HG03175 (cell line): Measurements from ENCODE around the gene DSC2.
"Not testable (repeated sequence)": the region's sequence is repeated elsewhere in the genome, so short reads cannot be mapped to it uniquely, and the experiment has no call there.

ENCODE experiments used
- ATAC-seq: cut with Tn5 transposase; IDR thresholded peaks from one replicate; pipeline ENCODE4 v1.9.1; 2021; ENCODE audit warnings: mild to moderate bottlenecking, moderate library complexity; ENCODE audit not compliant: unreplicated experiment

Gene DSC2

GRCh38 chr18:31102025-31102684 lies at the start of gene DSC2:
DSC2 (minus strand) TSS chr18:31102421; CDS start chr18:31101971, 450 bp downstream.
- no peak for ATAC-seq

GRCh38 chr18:31149351-31149750 lies 47.1 kb upstream of the DSC2 start:
- no peak for ATAC-seq

- no peak for ATAC-seq
Observed at GRCh38 chr18:31148600-31148999, 46.4 kb upstream of the DSC2 start.

GRCh38 chr18:31146809-31147208 lies 44.6 kb upstream of the DSC2 start:
- ATAC-seq = no peak

DNA sequence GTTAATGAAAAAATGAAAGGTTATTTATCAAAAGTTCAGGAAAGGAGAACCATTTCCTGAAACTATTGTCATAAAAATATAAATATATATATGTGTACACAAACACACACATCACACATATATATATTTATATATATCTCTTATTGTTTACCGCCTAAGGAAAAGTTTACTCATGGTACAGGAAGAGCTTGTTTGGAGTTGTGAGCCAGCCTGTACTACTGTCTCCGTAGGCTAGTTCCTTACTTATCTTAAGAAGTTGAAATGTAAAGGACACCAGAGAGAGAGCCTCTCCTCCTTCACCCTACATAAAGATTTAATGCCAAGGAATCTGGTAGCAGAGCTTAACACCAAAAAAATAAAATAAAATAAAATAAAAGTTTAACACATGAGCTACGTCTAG lies 40.8 kb upstream of the DSC2 start:
- ATAC-seq = no peak

DNA sequence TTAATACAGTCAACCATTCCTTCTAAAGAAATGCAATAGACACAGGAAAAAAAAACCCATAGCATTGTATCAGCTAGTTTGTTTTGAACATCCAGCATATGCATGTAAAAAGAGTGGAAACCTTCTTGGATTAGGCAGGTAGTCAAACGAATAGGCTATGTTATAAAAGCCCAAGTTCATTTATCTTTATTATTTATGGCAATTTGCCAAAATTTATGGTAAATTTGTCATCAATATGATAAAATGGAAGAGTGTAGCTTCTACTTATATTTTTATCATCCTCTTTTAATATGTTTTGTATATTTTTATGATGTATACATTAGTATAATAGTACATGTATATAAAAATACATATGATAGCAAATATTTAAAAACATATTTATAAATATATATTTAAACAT lies 36.5 kb upstream of the DSC2 start:
- no peak for ATAC-seq

GRCh38 chr18:31134988-31135529 lies 32.8 kb upstream of the DSC2 start:
- no peak for ATAC-seq

- no peak for ATAC-seq
Observed at GRCh38 chr18:31129398-31130115, 27.3 kb upstream of the DSC2 start.

DNA sequence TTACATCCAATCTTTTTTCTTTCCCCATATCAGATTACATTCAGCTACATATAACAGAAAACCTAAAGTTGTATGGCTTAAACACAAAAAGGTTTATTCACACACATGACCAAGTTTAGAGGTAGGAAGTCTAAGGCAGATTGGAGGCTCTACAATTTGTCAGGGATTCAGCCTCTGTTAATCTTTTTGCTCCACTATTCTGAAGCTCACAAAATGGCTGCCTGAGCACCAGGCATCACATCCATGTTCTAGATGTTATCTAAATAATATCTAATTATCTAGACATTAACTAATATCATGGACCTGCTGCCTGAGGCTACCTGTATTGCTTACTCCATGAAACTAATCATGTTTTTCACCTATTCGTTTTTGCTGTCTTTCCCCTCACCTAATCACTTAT lies 23.7 kb upstream of the DSC2 start:
- ATAC-seq = no peak

- not testable (repeated sequence) for ATAC-seq
Observed at GRCh38 chr18:31123125-31123524, 20.9 kb upstream of the DSC2 start.

GRCh38 chr18:31120594-31120993 lies 18.4 kb upstream of the DSC2 start:
- ATAC-seq = no peak

GRCh38 chr18:31116853-31117595 lies 14.8 kb upstream of the DSC2 start:
- no peak for ATAC-seq

- ATAC-seq = no peak
Observed at GRCh38 chr18:31112804-31113203, 10.6 kb upstream of the DSC2 start.

DNA sequence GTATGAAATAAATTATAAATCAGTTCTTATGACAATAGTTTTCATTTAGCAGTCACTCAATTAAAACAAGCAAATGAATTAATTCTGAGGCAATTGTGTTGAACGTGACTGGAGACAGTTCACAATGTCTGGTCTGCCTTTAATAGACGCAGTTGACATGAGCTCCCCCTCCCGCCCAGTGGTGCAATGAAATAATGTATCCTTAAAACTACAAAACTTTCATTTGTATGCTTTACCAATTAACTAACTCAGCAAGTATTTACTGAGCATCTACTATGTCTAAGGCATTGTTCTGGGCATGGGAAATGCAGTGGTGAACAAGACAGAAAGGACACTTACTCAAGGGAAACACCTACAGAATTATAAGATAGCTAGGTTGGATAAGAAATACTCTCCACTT lies 3.5 kb upstream of the DSC2 start:
- no peak for ATAC-seq

GRCh38 chr18:31104444-31104843 lies 2.2 kb upstream of the DSC2 start:
- ATAC-seq = no peak

DNA sequence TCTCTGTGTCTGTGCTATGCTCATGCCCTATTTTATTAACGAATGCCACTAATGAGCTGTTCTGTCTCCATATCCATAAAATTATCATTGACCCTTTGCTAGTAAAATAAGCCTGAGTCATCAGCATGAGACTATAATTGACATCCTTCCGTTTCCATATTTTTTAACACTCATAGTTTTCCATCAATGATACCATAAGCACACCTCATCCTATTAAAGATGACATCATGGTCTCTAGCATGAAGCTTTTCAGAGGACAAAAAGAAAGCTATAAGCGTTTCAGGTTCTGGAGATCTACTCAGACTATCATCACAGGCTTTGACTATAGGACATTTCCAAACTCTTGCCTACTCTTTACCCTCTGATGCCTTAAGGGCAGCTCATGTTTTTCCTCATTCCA lies 1.2 kb upstream of the DSC2 start:
- no peak for ATAC-seq

DNA sequence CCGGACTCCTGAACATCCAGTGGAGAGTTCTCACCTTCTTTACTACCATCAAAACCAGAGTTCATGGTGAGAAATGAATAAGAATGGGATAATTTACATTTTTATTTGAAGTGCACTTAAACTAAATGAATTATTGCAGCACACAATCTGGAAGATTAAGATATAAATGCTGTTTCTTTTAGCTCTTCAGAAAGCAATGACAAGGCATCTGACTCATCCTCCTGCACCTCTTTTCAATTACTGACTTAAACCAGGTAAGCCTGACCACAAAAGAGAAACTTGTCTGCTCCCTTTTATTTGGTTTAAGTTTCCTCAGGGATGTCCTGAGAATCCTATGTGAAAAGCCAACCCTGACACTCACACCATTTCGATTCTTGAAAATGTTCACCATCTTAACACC lies 720 bp upstream of the DSC2 start:
- ATAC-seq = no peak

DNA sequence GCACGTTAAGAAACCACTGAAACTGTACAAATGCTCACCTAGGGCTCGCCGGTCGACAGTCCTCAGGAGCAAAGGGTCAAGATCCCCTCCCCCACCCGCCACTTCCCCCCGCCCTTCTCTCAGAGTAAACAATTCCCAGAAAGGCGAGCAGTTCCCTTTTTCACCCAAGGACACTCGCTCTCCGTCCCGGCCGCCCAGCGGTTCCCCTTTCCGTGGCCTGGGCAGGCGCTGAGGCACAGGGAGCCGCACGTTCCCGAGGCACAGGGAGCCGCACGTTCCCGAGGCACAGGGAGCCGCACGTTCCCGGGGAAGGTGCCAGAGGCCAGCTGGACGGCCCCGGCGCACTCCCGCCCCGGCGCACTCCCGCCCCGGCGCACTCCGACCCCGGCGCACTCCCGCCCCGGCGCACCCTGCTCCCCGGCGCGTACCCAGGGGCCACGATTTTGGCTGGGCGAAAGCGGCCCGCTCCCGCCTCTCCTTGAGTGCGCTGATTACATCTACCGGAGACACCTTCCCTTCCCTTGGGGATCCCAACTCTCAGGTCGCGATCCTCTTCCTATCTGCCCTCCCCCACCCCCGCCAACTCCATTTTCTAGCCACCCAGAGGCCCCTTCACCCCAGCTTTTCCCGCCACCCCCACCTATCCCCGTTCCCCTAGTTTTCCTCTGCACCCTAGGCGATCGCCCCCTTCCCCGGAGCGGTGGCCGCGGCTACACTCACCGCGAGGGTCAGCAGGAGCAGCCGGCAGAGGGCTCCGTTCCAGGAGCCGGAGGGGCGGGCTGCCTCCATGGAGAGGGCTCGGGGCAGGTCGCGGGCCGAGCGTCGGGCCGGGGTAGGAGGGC lies 817 bp downstream of the DSC2 start:
- ATAC-seq = no peak

GRCh38 chr18:31100436-31101182 lies 1.6 kb downstream of the DSC2 start:
- no peak for ATAC-seq
